ENCODE measurements around the gene DSG2. TPM values are rescaled to one million over a fixed set of nuclear protein-coding genes. Genes with fewer than 3 reads are reported as not detected.
A peak's percentile ranks its signal among the peaks of the same experiment; 100 is the strongest.
"Not testable (repeated sequence)": the region's sequence is repeated elsewhere in the genome, so short reads cannot be mapped to it uniquely, and the experiment has no call there.

The DSG2 gene
- total RNA-seq, 4 donors from 2014 or later = 7.3 to 18.8 (median 9.7) TPM

DNA sequence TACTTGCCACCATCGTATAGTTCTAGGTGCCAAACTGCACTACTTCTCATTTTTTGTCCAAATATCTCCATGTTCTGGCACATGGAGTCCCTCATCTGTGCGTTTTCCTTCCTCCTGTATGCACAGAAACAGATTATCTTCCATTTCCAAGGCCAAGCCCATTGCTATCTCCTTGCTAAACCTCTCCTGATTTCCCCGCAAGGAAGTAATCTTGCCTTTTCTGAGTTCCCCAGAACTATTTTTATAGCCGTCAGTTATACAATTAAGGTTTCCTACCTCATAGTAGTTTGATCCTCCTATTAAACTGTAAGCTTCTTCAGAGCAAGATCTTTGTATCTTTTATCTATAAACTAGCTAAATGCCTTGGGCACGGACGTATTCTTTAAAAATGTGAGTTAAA, 7.2 kb downstream of the DSG2 start:
- TF ChIP-seq POLR2A (IDR thresholded peaks at IDR 0.05) = no peak
- TF ChIP-seq, protein P1, sequence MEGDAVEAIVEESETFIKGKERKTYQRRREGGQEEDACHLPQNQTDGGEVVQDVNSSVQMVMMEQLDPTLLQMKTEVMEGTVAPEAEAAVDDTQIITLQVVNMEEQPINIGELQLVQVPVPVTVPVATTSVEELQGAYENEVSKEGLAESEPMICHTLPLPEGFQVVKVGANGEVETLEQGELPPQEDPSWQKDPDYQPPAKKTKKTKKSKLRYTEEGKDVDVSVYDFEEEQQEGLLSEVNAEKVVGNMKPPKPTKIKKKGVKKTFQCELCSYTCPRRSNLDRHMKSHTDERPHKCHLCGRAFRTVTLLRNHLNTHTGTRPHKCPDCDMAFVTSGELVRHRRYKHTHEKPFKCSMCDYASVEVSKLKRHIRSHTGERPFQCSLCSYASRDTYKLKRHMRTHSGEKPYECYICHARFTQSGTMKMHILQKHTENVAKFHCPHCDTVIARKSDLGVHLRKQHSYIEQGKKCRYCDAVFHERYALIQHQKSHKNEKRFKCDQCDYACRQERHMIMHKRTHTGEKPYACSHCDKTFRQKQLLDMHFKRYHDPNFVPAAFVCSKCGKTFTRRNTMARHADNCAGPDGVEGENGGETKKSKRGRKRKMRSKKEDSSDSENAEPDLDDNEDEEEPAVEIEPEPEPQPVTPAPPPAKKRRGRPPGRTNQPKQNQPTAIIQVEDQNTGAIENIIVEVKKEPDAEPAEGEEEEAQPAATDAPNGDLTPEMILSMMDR (IDR thresholded peaks at IDR 0.05) = no peak
- intact Hi-C loops (cut with DNase I) = no loop called here
- H3K4me3 ChIP-seq = no peak overlapping the region
- H3K36me3 ChIP-seq = no peaks in the 10 kb centered on the region
- no peaks in the 10 kb centered on the region for H3K27me3 ChIP-seq
- no peak for DNase-seq
- H3K9me3 ChIP-seq = no peaks in the 10 kb centered on the region
- H3K4me1 ChIP-seq = peaks cover 7 to 45% (median 9%) of the 10 kb centered on the region in 3 donors
- no peak overlapping the region for H3K27ac ChIP-seq
- whole genome bisulfite sequencing, 2 donors = 71 to 74% methylated on average over 6 of the region's 6 CpGs

DNA sequence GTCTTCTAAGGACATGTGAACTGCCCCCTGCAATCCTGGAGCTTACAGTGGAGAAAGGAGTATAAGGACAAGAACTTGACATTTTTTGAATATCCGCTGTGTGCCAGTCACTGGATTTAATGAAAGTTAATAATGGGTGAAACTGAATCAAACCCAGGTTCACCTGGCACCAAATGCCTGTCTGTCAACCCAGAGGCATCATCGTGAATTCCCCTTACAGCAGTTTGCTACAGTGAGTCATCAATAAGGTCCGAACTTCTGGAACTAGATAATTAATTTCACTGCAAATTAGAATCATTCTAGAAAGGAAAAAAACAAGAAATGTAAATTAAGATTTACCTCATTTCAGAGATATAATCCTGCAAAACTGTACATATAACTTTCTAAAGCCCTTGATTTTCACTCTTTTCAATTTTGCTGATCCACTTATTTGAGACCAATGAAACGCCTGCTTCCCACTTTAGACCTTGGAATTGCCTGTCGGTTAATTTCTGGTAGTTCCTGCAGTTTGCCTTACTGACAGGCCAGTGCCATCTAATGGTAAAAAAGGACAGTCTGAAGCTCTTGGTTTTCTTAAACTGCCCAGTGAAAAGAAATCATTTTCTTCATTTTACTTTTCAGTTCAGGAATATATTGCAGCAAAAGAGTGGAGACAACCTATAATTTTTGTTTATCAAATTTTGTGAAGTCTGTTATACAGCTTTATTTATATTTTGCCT, 8.2 kb downstream of the DSG2 start:
- H3K4me3 ChIP-seq = no peak overlapping the region
- intact Hi-C loops (cut with DNase I) = no loop called here
- H3K36me3 ChIP-seq = no peaks in the 10 kb centered on the region
- no peaks in the 10 kb centered on the region for H3K27me3 ChIP-seq
- H3K4me1 ChIP-seq = peaks cover 7 to 43% (median 10%) of the 10 kb centered on the region in 3 donors
- no peaks in the 10 kb centered on the region for H3K9me3 ChIP-seq
- TF ChIP-seq, protein P1 (IDR thresholded peaks at IDR 0.05) = peak in 4 of 6 experiments; percentile 15 to 45 (median 37)
- no peak for TF ChIP-seq POLR2A (IDR thresholded peaks at IDR 0.05)
- WGBS, 2 donors = 32 to 50% methylated on average over 5 of the region's 5 CpGs
- no peak overlapping the region for H3K27ac ChIP-seq
- DNase-seq = no peak

DNA sequence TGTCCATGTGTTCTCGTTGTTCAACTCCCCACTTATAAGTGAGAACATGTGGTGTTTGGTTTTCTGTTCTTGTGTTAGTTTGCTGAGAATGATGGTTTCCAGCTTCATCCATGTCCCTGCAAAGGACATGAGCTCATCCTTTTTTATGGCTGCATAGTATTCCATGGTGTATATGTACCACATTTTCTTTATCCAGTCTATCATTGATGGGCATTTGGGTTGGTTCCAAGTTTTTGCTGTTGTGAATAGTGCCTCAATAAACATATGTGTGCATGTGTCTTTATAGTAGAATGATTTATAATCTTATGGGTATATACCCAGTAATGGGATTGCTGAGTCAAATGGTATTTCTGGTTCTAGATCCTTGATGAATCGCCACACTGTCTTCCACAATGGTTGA, 9.1 kb downstream of the DSG2 start:
- H3K27ac ChIP-seq; intact Hi-C loops (cut with DNase I): not testable (repeated sequence)

DNA sequence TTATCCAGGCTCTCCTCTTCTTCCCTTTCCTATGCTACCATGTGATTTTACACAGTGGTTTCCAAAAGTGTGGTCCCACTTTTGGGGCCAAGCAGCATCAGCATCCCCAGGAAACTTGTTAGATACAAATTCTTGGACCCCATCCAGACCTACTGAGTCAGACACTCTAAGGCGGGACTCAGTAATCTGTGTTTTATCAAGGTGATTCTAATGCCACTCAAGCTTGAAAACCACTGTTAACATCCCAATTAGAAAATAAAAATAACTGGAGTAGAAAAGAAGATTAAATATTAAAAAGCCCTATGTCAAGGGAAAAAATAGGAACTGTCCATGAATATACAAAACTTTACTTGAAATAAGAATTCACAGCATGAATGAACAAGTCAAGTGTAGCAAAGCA, 10.8 kb downstream of the DSG2 start:
- no peaks in the 10 kb centered on the region for H3K27me3 ChIP-seq
- DNase-seq = no peak
- WGBS, 2 donors = 33 to 45% methylated on average over 1 of the region's 1 CpG
- H3K4me3 ChIP-seq = no peak overlapping the region
- intact Hi-C loops (cut with DNase I) = no loop called here
- TF ChIP-seq, protein P1 (IDR thresholded peaks at IDR 0.05) = no peak
- TF ChIP-seq POLR2A (IDR thresholded peaks at IDR 0.05) = no peak
- no peaks in the 10 kb centered on the region for H3K36me3 ChIP-seq
- H3K27ac ChIP-seq = peak overlapping the region in 3 of 4 donors; percentile 39 to 84 (median 80)
- H3K4me1 ChIP-seq = peaks cover 17 to 63% (median 22%) of the 10 kb centered on the region in 3 donors
- no peaks in the 10 kb centered on the region for H3K9me3 ChIP-seq

More for the DNA sequence above, 9.1 kb downstream of the DSG2 start:
- peaks cover 14 to 46% (median 15%) of the 10 kb centered on the region in 3 donors for H3K4me1 ChIP-seq
- 70 to 94% methylated on average over 2 of the region's 2 CpGs for WGBS, 2 donors
- not testable (repeated sequence) for H3K4me3 ChIP-seq, H3K36me3 ChIP-seq, H3K27me3 ChIP-seq, DNase-seq, H3K9me3 ChIP-seq

DNA sequence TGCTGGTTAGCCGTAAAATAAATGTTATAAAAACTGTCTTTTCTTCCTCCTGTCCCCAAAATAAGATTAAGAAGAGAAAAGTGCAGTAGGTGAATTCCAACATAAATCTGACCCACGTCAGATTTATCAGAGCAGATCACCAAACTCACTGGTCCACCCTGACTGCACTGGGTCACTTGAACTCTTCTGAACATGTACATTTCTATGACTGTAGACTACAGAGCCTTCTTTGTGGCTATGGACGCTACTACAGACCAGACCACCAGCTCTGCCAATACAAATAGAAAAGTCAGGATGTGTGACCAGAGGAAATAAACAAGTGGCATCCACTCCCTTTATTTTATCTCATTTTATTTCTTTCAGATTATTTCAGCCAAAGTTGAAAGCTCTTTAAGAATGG, 11.6 kb downstream of the DSG2 start:
- H3K36me3 ChIP-seq = no peaks in the 10 kb centered on the region
- no peaks in the 10 kb centered on the region for H3K27me3 ChIP-seq
- TF ChIP-seq, protein P1 (IDR thresholded peaks at IDR 0.05) = no peak
- TF ChIP-seq POLR2A (IDR thresholded peaks at IDR 0.05) = no peak
- 45 to 50% methylated on average over 3 of the region's 3 CpGs for WGBS, 2 donors
- no peaks in the 10 kb centered on the region for H3K9me3 ChIP-seq
- intact Hi-C loops (cut with DNase I) = no loop called here
- no peak for DNase-seq
- H3K27ac ChIP-seq = peak overlapping the region in 3 of 4 donors; percentile 71 to 84 (median 80)
- H3K4me1 ChIP-seq = peaks cover 17 to 65% (median 22%) of the 10 kb centered on the region in 3 donors
- no peak overlapping the region for H3K4me3 ChIP-seq
